ENCODE measurements around the gene DUSP6. TPM values are rescaled to one million over a fixed set of nuclear protein-coding genes. Genes with fewer than 3 reads are reported as not detected.

The DUSP6 gene
- total and polyA plus RNA-seq, 2 of the 13 experiments (the other 11 are each of a cell fraction or from before 2014, with no cell fraction given): 40.9 to 161 TPM

GRCh38 chr12:89391726-89392336 lies 39.5 kb upstream of the DUSP6 start (continued):
- TF ChIP-seq HMGXB3 (CRISPR knock-in tag; IDR thresholded peaks at IDR 0.05; ENCODE audit: borderline replicate concordance) (no peak), ZNF850 (CRISPR knock-in tag; conservative IDR thresholded peaks at IDR 0.05) (no peak), ATAD3A (CRISPR knock-in tag; IDR thresholded peaks at IDR 0.05) (no peak), GLMP (CRISPR knock-in tag; IDR thresholded peaks at IDR 0.05; ENCODE audit: borderline replicate concordance) (no peak), KMT2A (CRISPR knock-in tag; IDR thresholded peaks at IDR 0.05) (no peak), RAD21 (CRISPR knock-in tag; IDR thresholded peaks at IDR 0.05) (no peak), MYC (CRISPR knock-in tag; IDR thresholded peaks at IDR 0.05; ENCODE audit: borderline replicate concordance) (no peak), ZNF263 (CRISPR knock-in tag; IDR thresholded peaks at IDR 0.05) (no peak), PHB2 (IDR thresholded peaks at IDR 0.05; ENCODE audit: partially characterized antibody) (no peak), ZNF12 (CRISPR knock-in tag; IDR thresholded peaks at IDR 0.05) (no peak), ZNF432 (CRISPR knock-in tag; IDR thresholded peaks at IDR 0.05; ENCODE audit: borderline replicate concordance) (no peak), ZBTB44 (CRISPR knock-in tag; IDR thresholded peaks at IDR 0.05) (no peak), MNT (IDR thresholded peaks at IDR 0.05) (no peak), TEF (CRISPR knock-in tag; IDR thresholded peaks at IDR 0.05) (no peak), CSRNP1 (CRISPR knock-in tag; IDR thresholded peaks at IDR 0.05) (no peak), ZNF543 (CRISPR knock-in tag; IDR thresholded peaks at IDR 0.05) (no peak), ZKSCAN1 (IDR thresholded peaks at IDR 0.05; ENCODE audit: low read length) (no peak)
